CD4-positive, alpha-beta T cell treated with Interleukin-17A for 1 hour (primary cell): ENCODE measurements around the gene PCYT1B.
"Not testable (repeated sequence)": the region's sequence is repeated elsewhere in the genome, so short reads cannot be mapped to it uniquely, and the experiment has no call there.

Experiments
- DNase-seq: peaks from one replicate; pipeline ENCODE4 v3.0.0-alpha.2; 2020

The PCYT1B gene

GRCh38 chrX:24643116-24643515 is 4.0 kb downstream of the PCYT1B start:
- no peak for DNase-seq

- no peak for DNase-seq
Observed at GRCh38 chrX:24629701-24630100, 17.4 kb downstream of the PCYT1B start.

- DNase-seq = no peak
Observed at GRCh38 chrX:24619647-24620046, 27.5 kb downstream of the PCYT1B start.

GRCh38 chrX:24610516-24610915 is 36.6 kb downstream of the PCYT1B start:
- no peak for DNase-seq

GRCh38 chrX:24607616-24608015 is 39.5 kb downstream of the PCYT1B start:
- no peak for DNase-seq

- not testable (repeated sequence) for DNase-seq
Observed at GRCh38 chrX:24605941-24606340, 41.2 kb downstream of the PCYT1B start.

GRCh38 chrX:24603191-24603590 is 44.0 kb downstream of the PCYT1B start:
- no peak for DNase-seq

GRCh38 chrX:24601858-24602257 is 45.3 kb downstream of the PCYT1B start:
- DNase-seq = no peak

- no peak for DNase-seq
Observed at GRCh38 chrX:24594501-24594900, 52.6 kb downstream of the PCYT1B start.

GRCh38 chrX:24590111-24590510 is 57.0 kb downstream of the PCYT1B start:
- no peak for DNase-seq

GRCh38 chrX:24577091-24577490 is 70.1 kb downstream of the PCYT1B start:
- no peak for DNase-seq

GRCh38 chrX:24575496-24575895 is 71.7 kb downstream of the PCYT1B start:
- DNase-seq = no peak

- no peak for DNase-seq
Observed at GRCh38 chrX:24574743-24575142, 72.4 kb downstream of the PCYT1B start.

- DNase-seq = no peak
Observed at GRCh38 chrX:24567169-24567568, 80.0 kb downstream of the PCYT1B start.

- DNase-seq = no peak
Observed at GRCh38 chrX:24566240-24566639, 80.9 kb downstream of the PCYT1B start.

- DNase-seq = no peak
Observed at GRCh38 chrX:24563291-24564010, 83.7 kb downstream of the PCYT1B start.

- peak; percentile 7 for DNase-seq
Observed at GRCh38 chrX:24561121-24561520, 86.0 kb downstream of the PCYT1B start.

- no peak for DNase-seq
Observed at GRCh38 chrX:24553011-24553410, 94.1 kb downstream of the PCYT1B start.

- no peak for DNase-seq
Observed at GRCh38 chrX:24550166-24550565, 97.0 kb downstream of the PCYT1B start.

GRCh38 chrX:24547961-24548360 is 99.2 kb downstream of the PCYT1B start:
- no peak for DNase-seq

- DNase-seq = no peak
Observed at GRCh38 chrX:24542756-24543155, 104.4 kb downstream of the PCYT1B start.

- DNase-seq = no peak
Observed at GRCh38 chrX:24536551-24536950, 110.6 kb downstream of the PCYT1B start.

GRCh38 chrX:24528605-24529004 is 118.5 kb downstream of the PCYT1B start:
- no peak for DNase-seq

GRCh38 chrX:24526616-24527015 is 120.5 kb downstream of the PCYT1B start:
- DNase-seq = no peak

- no peak for DNase-seq
Observed at GRCh38 chrX:24525455-24525854, 121.7 kb downstream of the PCYT1B start.
